Ishikawa (cell line): ENCODE measurements around the gene SAC3D1.

ENCODE experiments used
- CEBPB ChIP-seq: IDR thresholded peaks from 2 replicates; pipeline ENCODE4 v1.6.1; 2012
- CREB1 ChIP-seq: IDR thresholded peaks from 2 replicates; pipeline ENCODE4 v1.6.1; 2012; ENCODE audit warnings: low read depth
- EGR1 ChIP-seq: IDR thresholded peaks from 2 replicates; pipeline ENCODE4 v1.6.1; 2012
- EP300 ChIP-seq: IDR thresholded peaks from 2 replicates; pipeline ENCODE4 v1.6.1; 2012; ENCODE audit warnings: borderline replicate concordance
- FOXM1 ChIP-seq: IDR thresholded peaks from 2 replicates; pipeline ENCODE4 v1.6.1; 2012; ENCODE audit warnings: low read depth, borderline replicate concordance
- MAX ChIP-seq: IDR thresholded peaks from 2 replicates; pipeline ENCODE4 v1.6.1; 2012
- NFIC ChIP-seq: IDR thresholded peaks from 2 replicates; pipeline ENCODE4 v1.6.1; 2012
- RAD21 ChIP-seq: IDR thresholded peaks from 2 replicates; pipeline ENCODE4 v1.6.1; 2012; ENCODE audit warnings: low read depth
- REST ChIP-seq: IDR thresholded peaks from 2 replicates; pipeline ENCODE4 v1.6.1; 2012; ENCODE audit warnings: low read depth, mild to moderate bottlenecking
- TAF1 ChIP-seq: IDR thresholded peaks from 2 replicates; pipeline ENCODE4 v1.6.1; 2012; ENCODE audit warnings: low read depth, mild to moderate bottlenecking
- TCF12 ChIP-seq: IDR thresholded peaks from 2 replicates; pipeline ENCODE4 v1.6.1; 2012; ENCODE audit warnings: low read depth
- TEAD4 ChIP-seq: IDR thresholded peaks from 2 replicates; pipeline ENCODE4 v1.6.1; 2012
- USF1 ChIP-seq: IDR thresholded peaks from 2 replicates; pipeline ENCODE4 v1.6.1; 2012
- YY1 ChIP-seq: IDR thresholded peaks from 2 replicates; pipeline ENCODE4 v1.6.1; 2012; ENCODE audit warnings: low read depth
- ZBTB7A ChIP-seq: IDR thresholded peaks from 2 replicates; pipeline ENCODE4 v1.6.1; 2012; ENCODE audit warnings: low read depth

SAC3D1 gene

GRCh38 chr11:65059959-65060824 is 19.2 kb downstream of the SAC3D1 start:
- TF ChIP-seq NFIC (no peak), USF1 (0 out of 2 replicates have a peak, but pooled peaks have one; percentile 32)

- TF ChIP-seq YY1: no peak
- no peak for TF ChIP-seq MAX
- TF ChIP-seq EGR1: no peak
- 0 out of 2 replicates have a peak, but pooled peaks have one; percentile 23 for TF ChIP-seq USF1
- no peak for TF ChIP-seq ZBTB7A
- TF ChIP-seq REST: no peak
- TF ChIP-seq CREB1: no peak
- no peak for TF ChIP-seq TAF1
- no peak for TF ChIP-seq NFIC
- TF ChIP-seq RAD21: peak; percentile 31; the same call in 1 of the 2 replicates
- no peak for TF ChIP-seq TCF12
- TF ChIP-seq FOXM1: no peak
- no peak for TF ChIP-seq CEBPB
- no peak for TF ChIP-seq TEAD4
- no peak for TF ChIP-seq EP300
Observed at GRCh38 chr11:65060913-65061408, 20.0 kb downstream of the SAC3D1 start.

GRCh38 chr11:65063532-65063931 is 22.5 kb downstream of the SAC3D1 start:
- no peak for TF ChIP-seq NFIC

- TF ChIP-seq FOXM1 (no peak), EGR1 (no peak), ZBTB7A (no peak), CEBPB (no peak), REST (no peak), TCF12 (no peak), MAX (no peak), NFIC (no peak), YY1 (no peak), CREB1 (no peak), RAD21 (no peak), TEAD4 (no peak), TAF1 (no peak), USF1 (no peak), EP300 (no peak)
Observed at GRCh38 chr11:65064847-65065240, 23.8 kb downstream of the SAC3D1 start.

GRCh38 chr11:65065851-65066250 is 24.8 kb downstream of the SAC3D1 start:
- TF ChIP-seq TCF12 (no peak), NFIC (no peak), TEAD4 (no peak), TAF1 (no peak), REST (no peak), FOXM1 (no peak), USF1 (no peak), EP300 (no peak)
